SK-N-SH (cell line): ENCODE results near the gene ECHDC1. TPM values are rescaled to one million over a fixed set of nuclear protein-coding genes. Genes with fewer than 3 reads are reported as not detected.

Experiments
- CTCF ChIA-PET: fragments of 300-600, 350-600 bp; formaldehyde crosslinking; extraction: SDS; loops from one replicate; lab custom pipeline; 2021; lab: Yijun Ruan, JAX
- POLR2A ChIA-PET: fragments of 350-600 bp; sonication (Branson Sonifier 250); formaldehyde crosslinking; extraction: SDS; loops from one replicate; lab custom pipeline; 2020; ENCODE audit warnings: antibody characterized with exemption, inconsistent platforms; lab: Yijun Ruan, JAX
- DNase-seq: peaks from one replicate; pipeline ENCODE4 v3.0.0; 2012
- H2AFZ ChIP-seq: fragments of 200-600 bp; sonication (generic); 2 replicates; pipeline ENCODE4 v1.8.1; 2016; ENCODE audit warnings: antibody characterized with exemption, mild to moderate bottlenecking, low read depth
- H3F3A ChIP-seq: fragments of 200-600 bp; sonication (generic); replicated peaks from 2 replicates; pipeline ENCODE3; 2016; ENCODE audit warnings: antibody characterized with exemption, mild to moderate bottlenecking; ENCODE audit not compliant: insufficient read depth
- H3K27ac ChIP-seq, 2 experiments: fragments of 200-500 bp in 1 of 2; fragments of 200-600 bp in 1 of 2; sonication (Bioruptor generic) in 1 of 2; sonication (generic), shearing (Covaris generic) in 1 of 2; 2 replicates each; pipeline versions ENCODE4 v1.5.1 to v1.6.1; 2014 to 2016; ENCODE audit warnings: low read depth in 2 of 2, inconsistent platforms in 1 of 2, low read length in 1 of 2, mild to moderate bottlenecking in 1 of 2, mixed read lengths in 1 of 2
- H3K27me3 ChIP-seq: fragments of 200-600 bp; sonication (generic), shearing (Covaris generic); 2 replicates; pipeline ENCODE4 v1.6.1; 2016; ENCODE audit warnings: mixed run types; ENCODE audit not compliant: insufficient read depth
- H3K36me3 ChIP-seq, 2 experiments: fragments of 200-500 bp in 1 of 2; fragments of 200-600 bp in 1 of 2; sonication (Bioruptor generic) in 1 of 2; sonication (generic) in 1 of 2; replicated peaks in 1 of 2; 2 replicates each; pipeline versions ENCODE3 to v1.5.1; 2014 to 2016; ENCODE audit warnings: low read length in 1 of 2, mild to moderate bottlenecking in 1 of 2; ENCODE audit not compliant: insufficient read depth in 2 of 2, control insufficient read depth in 1 of 2
- H3K4me1 ChIP-seq, 2 experiments: fragments of 200-500 bp in 1 of 2; fragments of 200-600 bp in 1 of 2; sonication (Bioruptor generic) in 1 of 2; sonication (generic), shearing (Covaris generic) in 1 of 2; 2 replicates each; pipeline versions ENCODE4 v1.5.1 to v1.6.1; 2014 to 2016; ENCODE audit warnings: low read depth in 1 of 2, low read length in 1 of 2, mixed run types in 1 of 2; ENCODE audit not compliant: insufficient read depth in 2 of 2, control insufficient read depth in 1 of 2
- H3K4me2 ChIP-seq: fragments of 200-600 bp; sonication (generic), shearing (Covaris generic); 2 replicates; pipeline ENCODE4 v1.6.1; 2017; ENCODE audit warnings: mixed run types
- H3K4me3 ChIP-seq, 2 experiments: fragments of 200-500 bp in 1 of 2; fragments of 200-600 bp in 1 of 2; sonication (Bioruptor generic) in 1 of 2; sonication (generic), shearing (Covaris generic) in 1 of 2; 2 replicates each; pipeline versions ENCODE4 v1.5.1 to v1.8.1; 2014 to 2016; ENCODE audit warnings: low read depth in 2 of 2, inconsistent platforms in 1 of 2, low read length in 1 of 2, mild to moderate bottlenecking in 1 of 2, mixed read lengths in 1 of 2, moderate library complexity in 1 of 2
- H3K79me2 ChIP-seq: fragments of 200-600 bp; sonication (generic); 2 replicates; pipeline ENCODE4 v1.8.1; 2017; ENCODE audit warnings: mild to moderate bottlenecking; ENCODE audit not compliant: insufficient read depth
- H3K9ac ChIP-seq: fragments of 200-600 bp; sonication (generic); 2 replicates; pipeline ENCODE4 v1.6.1; 2017; ENCODE audit warnings: mixed run types
- H3K9me2 ChIP-seq: fragments of 200-600 bp; sonication (generic); 2 replicates; pipeline ENCODE4 v1.6.1; 2017; ENCODE audit warnings: mixed run types
- H3K9me3 ChIP-seq: fragments of 200-600 bp; sonication (generic); 2 replicates; pipeline ENCODE4 v1.6.1; 2017; ENCODE audit warnings: mixed run types, mild to moderate bottlenecking, moderate library complexity
- H4K20me1 ChIP-seq: fragments of 200-600 bp; sonication (generic); 2 replicates; pipeline ENCODE4 v1.6.1; 2017; ENCODE audit warnings: mild to moderate bottlenecking, mixed run types; ENCODE audit not compliant: insufficient read depth
- CHD2 ChIP-seq: fragments of 150-350 bp; IDR thresholded peaks from 2 replicates; pipeline ENCODE4 v1.6.1; 2018; ENCODE audit warnings: low read length; ENCODE audit not compliant: partially characterized antibody
- ELF1 ChIP-seq: IDR thresholded peaks from 2 replicates; pipeline ENCODE4 v1.4.0; 2012
- EP300 ChIP-seq, 2 experiments: IDR thresholded peaks; 2 replicates each; pipeline versions ENCODE4 v1.4.0 to v1.6.1; 2012; ENCODE audit warnings: borderline replicate concordance in 1 of 2, low read depth in 1 of 2, low read length in 1 of 2
- FOXM1 ChIP-seq: IDR thresholded peaks from 2 replicates; pipeline ENCODE4 v1.4.0; 2012; ENCODE audit warnings: low read depth, mild to moderate bottlenecking
- GABPA ChIP-seq: IDR thresholded peaks from 2 replicates; pipeline ENCODE4 v1.4.0; 2012; ENCODE audit warnings: low read depth, mild to moderate bottlenecking
- GATA2 ChIP-seq: sonication (generic); formaldehyde crosslinking; IDR thresholded peaks from 2 replicates; pipeline ENCODE4 v1.5.0; 2020; ENCODE audit warnings: mild to moderate bottlenecking, missing genetic modification reagents
- MAX ChIP-seq: IDR thresholded peaks from 2 replicates; pipeline ENCODE4 v1.4.0; 2012; ENCODE audit warnings: low read depth
- MXI1 ChIP-seq: IDR thresholded peaks from 2 replicates; pipeline ENCODE4 v1.6.1; 2012; ENCODE audit warnings: mild to moderate bottlenecking, low read depth, low read length, improper control_type of control experiment
- NRF1 ChIP-seq: IDR thresholded peaks from 2 replicates; pipeline ENCODE4 v1.6.1; 2012; ENCODE audit warnings: low read depth, mild to moderate bottlenecking, low read length
- RAD21 ChIP-seq: IDR thresholded peaks from 2 replicates; pipeline ENCODE4 v1.6.1; 2012; ENCODE audit warnings: mild to moderate bottlenecking, low read length
- RFX5 ChIP-seq: IDR thresholded peaks from 2 replicates; pipeline ENCODE4 v1.6.1; 2012; ENCODE audit warnings: mild to moderate bottlenecking, improper control_type of control experiment, low read length
- RXRA ChIP-seq: IDR thresholded peaks from 2 replicates; pipeline ENCODE4 v1.4.0; 2012; ENCODE audit warnings: low read depth, mild to moderate bottlenecking, borderline replicate concordance
- SIN3A ChIP-seq: IDR thresholded peaks from 2 replicates; pipeline ENCODE4 v1.6.1; 2012; ENCODE audit warnings: low read depth, mild to moderate bottlenecking, low read length, moderate library complexity, borderline replicate concordance
- SMC3 ChIP-seq: IDR thresholded peaks from 2 replicates; pipeline ENCODE4 v1.6.1; 2012; ENCODE audit warnings: low read depth, low read length, improper control_type of control experiment
- TAF1 ChIP-seq: IDR thresholded peaks from 2 replicates; pipeline ENCODE4 v1.6.1; 2012; ENCODE audit warnings: low read depth, mild to moderate bottlenecking, low read length, moderate library complexity, borderline replicate concordance
- TCF12 ChIP-seq: IDR thresholded peaks from 2 replicates; pipeline ENCODE4 v1.4.0; 2012
- TEAD4 ChIP-seq: IDR thresholded peaks from 2 replicates; pipeline ENCODE4 v1.4.0; 2012; ENCODE audit warnings: mild to moderate bottlenecking, borderline replicate concordance; ENCODE audit not compliant: insufficient read depth
- USF1 ChIP-seq: IDR thresholded peaks from 2 replicates; pipeline ENCODE4 v1.4.0; 2012; ENCODE audit warnings: low read depth, borderline replicate concordance
- ZBTB33 ChIP-seq: IDR thresholded peaks from 2 replicates; pipeline ENCODE4 v1.4.0; 2012; ENCODE audit warnings: low read depth, borderline replicate concordance
- WGBS: methylation state at CpG from one replicate; pipeline ENCODE4 v1.1.6; 2017; ENCODE audit warnings: low lambda C conversion rate; 5-methylcytosine and 5-hydroxymethylcytosine counted together
- polyA plus RNA-seq, 3 experiments: library from polyadenylated mRNA; depleted of rRNA; stranded (reverse); fragments of >200 nt; gene quantifications; 2 replicates each; pipeline ENCODE4 v1.2.3, GENCODE V29; 2012

Gene ECHDC1
- polyA plus RNA-seq, 1 of the 3 experiments (the other 2 are of a cell fraction), result 23.3 TPM

- peaks cover 60% of the 10 kb centered on the region for H4K20me1 ChIP-seq
- no peaks in the 10 kb centered on the region for H3K4me1 ChIP-seq
- H3K9me2 ChIP-seq, result no peaks in the 10 kb centered on the region
- H3K9ac ChIP-seq, result no peak overlapping the region
- peaks cover 26 to 35% of the 10 kb centered on the region in 2 experiments for H3K36me3 ChIP-seq
- no peak overlapping the region for H2AFZ ChIP-seq
- no peaks in the 10 kb centered on the region for H3K9me3 ChIP-seq
- WGBS, result 94% methylated on average over 3 of the region's 3 CpGs
- no peak overlapping the region for H3K4me3 ChIP-seq
- ChIA-PET POLR2A (no interaction called here), CTCF (interaction anchor here (0.9 to 1.5 kb wide), 2 partner anchors 12 to 25 kb away, joined by 3 to 6 read pairs; partner anchors contain the start of gene RNF146)
- H3K27ac ChIP-seq, result no peak overlapping the region
- H3K4me2 ChIP-seq, result no peak overlapping the region
- no peaks in the 10 kb centered on the region for H3F3A ChIP-seq
- TF ChIP-seq SMC3 (no peak), MXI1 (no peak), CHD2 (no peak), RAD21 (no peak), FOXM1 (no peak), RFX5 (no peak), RXRA (no peak), USF1 (no peak), GABPA (no peak)
- peaks cover 74% of the 10 kb centered on the region for H3K79me2 ChIP-seq
- no peaks in the 10 kb centered on the region for H3K27me3 ChIP-seq
- no peak for DNase-seq
Measured at GRCh38 chr6:127277878-127278843, 65.2 kb downstream of the ECHDC1 start.

GRCh38 chr6:127276331-127276730 lies 67.1 kb downstream of the ECHDC1 start:
- Histone ChIP-seq H3K4me2 (no peak overlapping the region), H3K79me2 (peaks cover 92% of the 10 kb centered on the region), H3K4me1 (no peaks in the 10 kb centered on the region), H2AFZ (no peak overlapping the region), H3K9me3 (no peaks in the 10 kb centered on the region), H3F3A (no peaks in the 10 kb centered on the region), H3K9ac (no peak overlapping the region), H3K9me2 (no peaks in the 10 kb centered on the region), H3K27me3 (no peaks in the 10 kb centered on the region), H4K20me1 (peaks cover 76% of the 10 kb centered on the region), H3K36me3 (peaks cover 17 to 19% of the 10 kb centered on the region in 2 experiments), H3K4me3 (no peak overlapping the region), H3K27ac (no peak overlapping the region)
- CTCF ChIA-PET, result no interaction called here
- whole genome bisulfite sequencing, result 100% methylated on average over 1 of the region's 1 CpG
- DNase-seq, result no peak
- POLR2A ChIA-PET, result interaction anchor here (1.8 kb wide), 1 partner anchor 10 kb away, joined by 6 read pairs; the partner anchor contains the start of gene RNF146
- TF ChIP-seq MAX (no peak), GABPA (no peak), FOXM1 (no peak), RAD21 (no peak), TEAD4 (no peak), GATA2 (CRISPR knock-in tag) (no peak), TAF1 (no peak), SIN3A (no peak), USF1 (no peak), NRF1 (no peak), TCF12 (no peak), EP300 (IDR thresholded peaks at IDR 0.05; ENCODE audit: borderline replicate concordance in 1 of 2, low read depth in 1 of 2, low read length in 1 of 2) (no peak), ZBTB33 (no peak), ELF1 (no peak), RFX5 (no peak), MXI1 (no peak)
